Pancreas (tissue), 10 donors: ENCODE data around the gene VAV2. TPM values are rescaled to one million over a fixed set of nuclear protein-coding genes. Genes with fewer than 3 reads are reported as not detected.

Experiments
- ATAC-seq, 4 donors: fragments of 200-7000 bp; cut with Tn5 transposase; one replicate each; pipeline versions ENCODE4 v1.8.0 to v1.9.1; 2020; ENCODE audit warnings: mild to moderate bottlenecking in 4 of 4, moderate library complexity in 4 of 4
- DNase-seq, 6 donors: peaks; one replicate each; pipeline ENCODE4 v3.0.0-alpha.2; 2020
- FAIRE-seq: peaks from 2 replicates; lab custom pipeline; 2012; peaks lifted over from hg19 to GRCh38; lab: Jason Lieb, UNC
- H3K27ac ChIP-seq, 4 donors: fragments of 200-600 bp; sonication (generic); 1 replicate in 3 of 4; 2 replicates in 1 of 4; pipeline versions ENCODE4 v1.5.0 to v1.8.0; 2020
- H3K27me3 ChIP-seq, 4 donors: fragments of 200-600 bp; one replicate each; pipeline ENCODE4 v1.8.0; 2021
- H3K36me3 ChIP-seq, 3 donors: fragments of 200-600 bp; sonication (generic) in 1 of 3; one replicate each; pipeline versions ENCODE4 v1.5.0 to v1.8.0; 2020 to 2021
- H3K4me1 ChIP-seq, 3 donors: fragments of 200-600 bp; one replicate each; pipeline ENCODE4 v1.8.0; 2021
- H3K4me3 ChIP-seq, 4 donors: fragments of 200-600 bp; sonication (generic) in 2 of 4; one replicate each; pipeline versions ENCODE4 v1.5.0 to v1.8.0; 2020 to 2021
- H3K9me3 ChIP-seq, 4 donors: fragments of 200-600 bp; one replicate each; pipeline ENCODE4 v1.8.0; 2021
- CTCF ChIP-seq, 4 donors: fragments of 200-600 bp; sonication (generic) in 3 of 4; IDR thresholded peaks; one replicate each; pipeline versions ENCODE4 v1.5.0 to v1.8.0; 2021; ENCODE audit warnings: antibody characterized with exemption in 4 of 4
- WGBS, 2 donors: extraction: QIAGEN DNeasy Blood & Tissue Kit; methylation state at CpG; one replicate each; pipeline ENCODE4 v1.1.7; 2013; 5-methylcytosine and 5-hydroxymethylcytosine counted together
- intact Hi-C, 3 donors: fragments of 100-400 bp; cut with DNase I; formaldehyde crosslinking; loops; one replicate each; pipeline versions ENCODE4 v1.11.1 to v1.14.2; 2022
- polyA plus RNA-seq, 2 donors: library from polyadenylated mRNA; stranded (reverse); fragments of 200-250 nt; gene quantifications; one replicate each; pipeline ENCODE4 v1.2.3, GENCODE V29; 2013
- total RNA-seq, 6 donors: library from RNA; stranded (reverse); fragmentation: NEBNext Ultra II Directional in 4 of 6; extraction: Animal tissue kit (Norgen Biotek cat#: 25700) in 4 of 6; gene quantifications; one replicate each; pipeline versions ENCODE4 v1.2.1 to v1.2.4, GENCODE V29; 2021 to 2023
- donor health status: healthy with polysubstance abuse.
- donor health status: DM: no; HTN: no; CAD: no; lungs with moderate emphysema.
- donor health status: DM: no; HTN: no; CAD: no.
- donor health status: control.
- donor health status: control.
- donor health status: Bipolar disorder and iron deficiency.
- donor health status: DM: yes; HTN: yes; CAD: no.
- donor health status: DM: no; HTN: no; CAD: no.
- donor health status: DM: no; HTN: no; CAD: no.
- donor health status: DM: yes; HTN: yes; CAD: no.

The VAV2 gene
- total and polyA plus RNA-seq, 8 donors = 20.5 to 41.0 (median 33.6) TPM

- no peak for ATAC-seq
Observed at GRCh38 chr9:133812077-133812868, 179.9 kb downstream of the VAV2 start.

GRCh38 chr9:133811471-133811870 is 180.7 kb downstream of the VAV2 start:
- H3K27me3 ChIP-seq = no peaks in the 10 kb centered on the region
- DNase-seq (peak in 1 of 6 donors; percentile 21), ATAC-seq (no peak), FAIRE-seq (no peak)
- peaks cover 0 to 24% (median 15%) of the 10 kb centered on the region in 3 donors for H3K36me3 ChIP-seq
- H3K4me3 ChIP-seq = no peak overlapping the region
- no peak overlapping the region for H3K27ac ChIP-seq
- intact Hi-C loops = no loop called here
- H3K9me3 ChIP-seq = no peaks in the 10 kb centered on the region
- no peak for TF ChIP-seq CTCF (IDR thresholded peaks at IDR 0.05)
- no peaks in the 10 kb centered on the region for H3K4me1 ChIP-seq
- WGBS, 2 donors = 93 to 94% methylated on average over 13 of the region's 13 CpGs

More at GRCh38 chr9:133812077-133812868, 179.9 kb downstream of the VAV2 start:
- Histone ChIP-seq H3K9me3 (no peaks in the 10 kb centered on the region), H3K27ac (no peak overlapping the region), H3K4me3 (no peak overlapping the region), H3K27me3 (no peaks in the 10 kb centered on the region), H3K4me1 (no peaks in the 10 kb centered on the region), H3K36me3 (peaks cover 0 to 16% (median 7%) of the 10 kb centered on the region in 3 donors)
- FAIRE-seq (no peak), DNase-seq (peak in 1 of 6 donors; percentile 52)
- intact Hi-C loops = no loop called here
- 92 to 95% methylated on average over 22 to 28 of the region's 28 CpGs for WGBS, 2 donors
- no peak for TF ChIP-seq CTCF (IDR thresholded peaks at IDR 0.05)

- no peak for FAIRE-seq
Observed at GRCh38 chr9:133810556-133811195, 181.4 kb downstream of the VAV2 start.

GRCh38 chr9:133809335-133809734 is 182.8 kb downstream of the VAV2 start:
- DNase-seq (no peak), FAIRE-seq (no peak), ATAC-seq (no peak)
- no peak overlapping the region for H3K27ac ChIP-seq
- intact Hi-C loops = no loop called here
- H3K4me1 ChIP-seq = no peaks in the 10 kb centered on the region
- H3K36me3 ChIP-seq = peaks cover 0 to 34% (median 19%) of the 10 kb centered on the region in 3 donors
- 84 to 90% methylated on average over 7 of the region's 7 CpGs for WGBS, 2 donors
- H3K27me3 ChIP-seq = no peaks in the 10 kb centered on the region
- TF ChIP-seq CTCF (IDR thresholded peaks at IDR 0.05) = no peak
- H3K9me3 ChIP-seq = no peaks in the 10 kb centered on the region
- H3K4me3 ChIP-seq = no peak overlapping the region

More at GRCh38 chr9:133810556-133811195, 181.4 kb downstream of the VAV2 start:
- no peak for TF ChIP-seq CTCF (IDR thresholded peaks at IDR 0.05)
- Histone ChIP-seq H3K4me1 (no peaks in the 10 kb centered on the region), H3K4me3 (no peak overlapping the region), H3K36me3 (peaks cover 0 to 32% (median 19%) of the 10 kb centered on the region in 3 donors), H3K9me3 (no peaks in the 10 kb centered on the region), H3K27ac (no peak overlapping the region), H3K27me3 (no peaks in the 10 kb centered on the region)
- ATAC-seq = no peak
- intact Hi-C loops = no loop called here
- DNase-seq = no peak
- WGBS, 2 donors = 88 to 92% methylated on average over 23 of the region's 23 CpGs
